HepG2 (cell line): Measurements from ENCODE around the gene MARCHF9. TPM values are rescaled to one million over a fixed set of nuclear protein-coding genes. Genes with fewer than 3 reads are reported as not detected.

Experiments
- ATAC-seq: fragments of 200-7000 bp; cut with Tn5 transposase; 3 replicates; pipeline ENCODE4 v1.9.1; 2020; ENCODE audit warnings: mild to moderate bottlenecking, moderate library complexity
- BruUV-seq: library from RNA; stranded (reverse); fragments of 400-500 nt; replicated peaks from 2 replicates; lab custom pipeline; 2021; lab: Mats Ljungman, UMichigan
- CTCF ChIA-PET: fragments of 300-600 bp; formaldehyde crosslinking; extraction: SDS; loops from one replicate; lab custom pipeline; 2021; ENCODE audit warnings: low total read pairs, inconsistent platforms, low intra/inter-chr PET ratio; lab: Yijun Ruan, JAX
- POLR2A ChIA-PET: fragments of 350-600 bp; sonication (Branson Sonifier 250); formaldehyde crosslinking; loops from one replicate; lab custom pipeline; 2020; ENCODE audit warnings: antibody characterized with exemption, inconsistent platforms; lab: Yijun Ruan, JAX
- DNase-seq: peaks from one replicate; pipeline ENCODE4 v3.0.0-alpha.2; 2015; ENCODE audit warnings: low spot score
- FAIRE-seq: peaks from 3 replicates; lab custom pipeline; 2011; peaks lifted over from hg19 to GRCh38; lab: Jason Lieb, UNC
- H2AFZ ChIP-seq: one replicate; pipeline ENCODE4 v1.6.1; 2011; ENCODE audit warnings: low read length, inconsistent platforms
- H3K27ac ChIP-seq: fragments of 300-600 bp; 3 replicates; pipeline ENCODE4 v1.8.0; 2011; ENCODE audit warnings: mixed run types, mild to moderate bottlenecking, mixed read lengths, low read length, inconsistent platforms; ENCODE audit not compliant: insufficient read depth; ENCODE audit errors: extremely low read length
- H3K27me3 ChIP-seq, 2 experiments: fragments of 200-600 bp in 1 of 2; 2 replicates in 1 of 2; 3 replicates in 1 of 2; pipeline versions ENCODE4 v1.6.0 to v1.8.0; 2011; ENCODE audit warnings: low read length in 2 of 2, mild to moderate bottlenecking in 2 of 2, moderate library complexity in 2 of 2, inconsistent platforms in 1 of 2; ENCODE audit not compliant: insufficient read depth in 2 of 2, control insufficient read depth in 1 of 2
- H3K36me3 ChIP-seq, 2 experiments: fragments of 200-600 bp in 1 of 2; replicated peaks in 1 of 2; 2 replicates in 1 of 2; 3 replicates in 1 of 2; pipeline versions ENCODE4 v1.5.1 to v1.8.0; 2011; ENCODE audit warnings: low read length in 2 of 2, inconsistent platforms in 1 of 2; ENCODE audit not compliant: insufficient read depth in 2 of 2, control insufficient read depth in 1 of 2
- H3K4me1 ChIP-seq: 2 replicates; pipeline ENCODE4 v1.5.1; 2012; ENCODE audit warnings: low read length, inconsistent platforms; ENCODE audit not compliant: insufficient read depth
- H3K4me2 ChIP-seq: 2 replicates; pipeline ENCODE4 v1.6.0; 2011; ENCODE audit warnings: low read depth, low read length, inconsistent platforms
- H3K4me3 ChIP-seq, 3 experiments: fragments of 200-600 bp in 1 of 3; sonication (generic), shearing (Covaris generic) in 1 of 3; replicated peaks in 1 of 3; 2 replicates each; pipeline ENCODE4 v1.5.1; 2011 to 2016; ENCODE audit warnings: low read length in 3 of 3, inconsistent platforms in 2 of 3, low read depth in 2 of 3, mild to moderate bottlenecking in 2 of 3, control low read depth in 1 of 3, mixed read lengths in 1 of 3; ENCODE audit not compliant: insufficient read depth in 1 of 3
- H3K79me2 ChIP-seq: one replicate; pipeline ENCODE4 v1.6.1; 2011; ENCODE audit warnings: low read length, inconsistent platforms; ENCODE audit not compliant: insufficient read depth
- H3K9ac ChIP-seq: 2 replicates; pipeline ENCODE4 v1.6.0; 2011; ENCODE audit warnings: mild to moderate bottlenecking, low read depth, low read length, inconsistent platforms; ENCODE audit not compliant: insufficient read depth
- H3K9me3 ChIP-seq: 2 replicates; pipeline ENCODE4 v1.5.1; 2012; ENCODE audit warnings: mild to moderate bottlenecking, low read length
- H4K20me1 ChIP-seq: 2 replicates; pipeline ENCODE4 v1.6.0; 2011; ENCODE audit warnings: inconsistent platforms, mild to moderate bottlenecking, low read length, moderate library complexity; ENCODE audit not compliant: insufficient read depth
- ELF4 ChIP-seq: sonication (generic); formaldehyde crosslinking; IDR thresholded peaks from 2 replicates; pipeline ENCODE4 v1.5.0; 2020; ENCODE audit warnings: missing genetic modification reagents, mild to moderate bottlenecking, moderate library complexity, borderline replicate concordance
- FOXM1 ChIP-seq: sonication (generic); formaldehyde crosslinking; IDR thresholded peaks from 2 replicates; pipeline ENCODE4 v1.5.0; 2020; ENCODE audit warnings: missing genetic modification reagents
- FOXP1 ChIP-seq, 2 experiments: fragments of 450-650 bp in 1 of 2; IDR thresholded peaks; 2 replicates each; pipeline ENCODE4 v1.6.1; 2017 to 2018; ENCODE audit warnings: antibody characterized with exemption in 1 of 2
- JUND ChIP-seq: sonication (generic); formaldehyde crosslinking; IDR thresholded peaks from 2 replicates; pipeline ENCODE4 v1.8.0; 2022; ENCODE audit warnings: mild to moderate bottlenecking, missing genetic modification reagents
- MAFK ChIP-seq, 2 experiments: IDR thresholded peaks in 1 of 2; conservative IDR thresholded peaks in 1 of 2; 2 replicates each; pipeline ENCODE4 v1.6.1; 2011; ENCODE audit warnings: improper control_type of control experiment in 2 of 2, low read length in 2 of 2
- PATZ1 ChIP-seq: sonication (generic); formaldehyde crosslinking; IDR thresholded peaks from 2 replicates; pipeline ENCODE4 v1.4.0; 2020; ENCODE audit warnings: missing genetic modification reagents
- TAF1 ChIP-seq: sonication (generic); formaldehyde crosslinking; IDR thresholded peaks from 2 replicates; pipeline ENCODE4 v1.4.0; 2020; ENCODE audit warnings: missing genetic modification reagents
- ZNF362 ChIP-seq: sonication (generic); formaldehyde crosslinking; IDR thresholded peaks from 2 replicates; pipeline ENCODE4 v1.4.0; 2020; ENCODE audit warnings: missing genetic modification reagents, mild to moderate bottlenecking, borderline replicate concordance
- ZNF558 ChIP-seq: sonication (generic); formaldehyde crosslinking; IDR thresholded peaks from 2 replicates; pipeline ENCODE4 v1.9.0; 2022; ENCODE audit warnings: mild to moderate bottlenecking, missing genetic modification reagents, borderline replicate concordance
- ZNF629 ChIP-seq: sonication (generic); formaldehyde crosslinking; conservative IDR thresholded peaks from 2 replicates; pipeline ENCODE4 v1.5.0; 2020; ENCODE audit warnings: missing genetic modification reagents
- WGBS: methylation state at CpG from one replicate; pipeline ENCODE4 v1.1.6; 2017; ENCODE audit warnings: low lambda C conversion rate; 5-methylcytosine and 5-hydroxymethylcytosine counted together
- in situ Hi-C: cut with HindIII; loops from 2 replicates; pipeline ENCODE4 v1.10.0; 2017; ENCODE audit warnings: low pct_unique_long_range_greater_than_20kb; ENCODE audit not compliant: extremely low pct_ligation_motif_present
- intact Hi-C: fragments of 100-400 bp; cut with micrococcal nuclease; formaldehyde crosslinking; loops from one replicate; pipeline ENCODE4 v1.10.0; 2022; ENCODE audit not compliant: unreplicated experiment
- polyA plus RNA-seq, 8 experiments: library from polyadenylated mRNA; depleted of rRNA in 3 of 8; stranded (reverse) in 7 of 8; unstranded in 1 of 8; fragments of >200 nt; fragmentation: Illumina TruSeq in 4 of 8; extraction: Trizol in 4 of 8; gene quantifications; 2 replicates each; pipeline versions ENCODE4 v1.2.1 to v1.2.3, GENCODE V29; 2011 to 2016; ENCODE audit warnings: low read depth in 4 of 8, missing spikeins in 1 of 8, mixed read lengths in 1 of 8; ENCODE audit not compliant: insufficient read depth in 1 of 8
- total RNA-seq, 5 experiments: library from RNA; depleted of rRNA; stranded (reverse); fragments of >200 nt; fragmentation: Illumina TruSeq; extraction: Trizol; gene quantifications; 2 replicates each; pipeline ENCODE4 v1.2.3, GENCODE V29; 2016; ENCODE audit warnings: low read depth in 1 of 5
- TF ChIP-seq, protein P1 (sequence below): sonication (generic); formaldehyde crosslinking; IDR thresholded peaks from 2 replicates; pipeline ENCODE4 v1.4.0; 2020; ENCODE audit warnings: missing genetic modification reagents
- TF ChIP-seq, protein P2 (sequence below): sonication (generic); formaldehyde crosslinking; IDR thresholded peaks from 2 replicates; pipeline ENCODE4 v1.8.0; 2022; ENCODE audit warnings: mild to moderate bottlenecking, missing genetic modification reagents

MARCHF9 gene
- total and polyA plus RNA-seq, 2 of the 13 experiments (the other 11 are each of a cell fraction or from before 2014, with no cell fraction given), result 5.7 to 9.6 TPM

GRCh38 chr12:57775563-57776246 is 20.8 kb downstream of the MARCHF9 start:
- Histone ChIP-seq H3K36me3 (peaks cover 5 to 6% of the 10 kb centered on the region in 2 experiments), H3K27me3 (no peaks in the 10 kb centered on the region; a peak in 1 of 5 replicates), H4K20me1 (no peaks in the 10 kb centered on the region), H3K4me1 (peaks cover 17% of the 10 kb centered on the region), H3K4me2 (no peak overlapping the region), H3K9ac (no peak overlapping the region), H3K4me3 (no peak overlapping the region), H3K27ac (no peak overlapping the region), H2AFZ (no peak overlapping the region), H3K9me3 (no peaks in the 10 kb centered on the region), H3K79me2 (peaks cover 12% of the 10 kb centered on the region)
- no peak for TF ChIP-seq ZNF558
- FAIRE-seq (peak; percentile 53), ATAC-seq (no peak), DNase-seq (no peak)
- in situ Hi-C loops (no loop called here), intact Hi-C loops (no loop called here)
- ChIA-PET POLR2A (no interaction called here), CTCF (no interaction called here)
- no TSS peak for BruUV-seq
- WGBS, result 86% methylated on average over 4 of the region's 4 CpGs

- Histone ChIP-seq H3K27ac (no peak overlapping the region), H3K9me3 (no peaks in the 10 kb centered on the region), H3K4me3 (no peak overlapping the region), H2AFZ (no peak overlapping the region), H3K4me2 (no peak overlapping the region), H3K27me3 (no peaks in the 10 kb centered on the region; a peak in 1 of 5 replicates), H3K36me3 (peaks cover 4 to 7% of the 10 kb centered on the region in 2 experiments; a peak in 4 of 5 replicates), H4K20me1 (no peaks in the 10 kb centered on the region), H3K4me1 (peaks cover 12% of the 10 kb centered on the region), H3K9ac (no peak overlapping the region), H3K79me2 (peaks cover 7% of the 10 kb centered on the region)
- FAIRE-seq, result no peak
- ChIA-PET CTCF (no interaction called here), POLR2A (no interaction called here)
- ATAC-seq, result no peak
- no peak for DNase-seq
- BruUV-seq, result no TSS peak
- in situ Hi-C loops, result no loop called here
- intact Hi-C loops, result no loop called here
- WGBS, result 95% methylated on average over 2 of the region's 2 CpGs
- TF ChIP-seq, protein P1, sequence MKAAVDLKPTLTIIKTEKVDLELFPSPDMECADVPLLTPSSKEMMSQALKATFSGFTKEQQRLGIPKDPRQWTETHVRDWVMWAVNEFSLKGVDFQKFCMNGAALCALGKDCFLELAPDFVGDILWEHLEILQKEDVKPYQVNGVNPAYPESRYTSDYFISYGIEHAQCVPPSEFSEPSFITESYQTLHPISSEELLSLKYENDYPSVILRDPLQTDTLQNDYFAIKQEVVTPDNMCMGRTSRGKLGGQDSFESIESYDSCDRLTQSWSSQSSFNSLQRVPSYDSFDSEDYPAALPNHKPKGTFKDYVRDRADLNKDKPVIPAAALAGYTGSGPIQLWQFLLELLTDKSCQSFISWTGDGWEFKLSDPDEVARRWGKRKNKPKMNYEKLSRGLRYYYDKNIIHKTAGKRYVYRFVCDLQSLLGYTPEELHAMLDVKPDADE (CRISPR knock-in tag), result no peak
- TF ChIP-seq, protein P2, sequence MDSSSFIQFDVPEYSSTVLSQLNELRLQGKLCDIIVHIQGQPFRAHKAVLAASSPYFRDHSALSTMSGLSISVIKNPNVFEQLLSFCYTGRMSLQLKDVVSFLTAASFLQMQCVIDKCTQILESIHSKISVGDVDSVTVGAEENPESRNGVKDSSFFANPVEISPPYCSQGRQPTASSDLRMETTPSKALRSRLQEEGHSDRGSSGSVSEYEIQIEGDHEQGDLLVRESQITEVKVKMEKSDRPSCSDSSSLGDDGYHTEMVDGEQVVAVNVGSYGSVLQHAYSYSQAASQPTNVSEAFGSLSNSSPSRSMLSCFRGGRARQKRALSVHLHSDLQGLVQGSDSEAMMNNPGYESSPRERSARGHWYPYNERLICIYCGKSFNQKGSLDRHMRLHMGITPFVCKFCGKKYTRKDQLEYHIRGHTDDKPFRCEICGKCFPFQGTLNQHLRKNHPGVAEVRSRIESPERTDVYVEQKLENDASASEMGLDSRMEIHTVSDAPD (CRISPR knock-in tag), result no peak
- no peak for TF ChIP-seq JUND
- no peak for TF ChIP-seq TAF1 (CRISPR knock-in tag)
- TF ChIP-seq MAFK (conservative IDR thresholded peaks at IDR 0.05 in 1 of 2, IDR thresholded peaks at IDR 0.05 in 1 of 2; ENCODE audit: low read length in 2 of 2), result no peak
- no peak for TF ChIP-seq PATZ1 (CRISPR knock-in tag)
- no peak for TF ChIP-seq ELF4 (CRISPR knock-in tag)
- no peak for TF ChIP-seq FOXP1 (IDR thresholded peaks at IDR 0.05)
- TF ChIP-seq FOXP1 (CRISPR knock-in tag; IDR thresholded peaks at IDR 0.05), result no peak
- TF ChIP-seq ZNF362 (CRISPR knock-in tag), result no peak
- TF ChIP-seq ZNF629, result no peak
- TF ChIP-seq FOXM1 (CRISPR knock-in tag), result no peak
Observed at GRCh38 chr12:57776247-57776587, 21.3 kb downstream of the MARCHF9 start.
